ENCODE measurements around the gene ZNF816. TPM values are rescaled to one million over a fixed set of nuclear protein-coding genes. Genes with fewer than 3 reads are reported as not detected.

The ZNF816 gene
- total and polyA plus RNA-seq, 2 of the 8 experiments (the other 6 are each of a cell fraction or from before 2014, with no cell fraction given) = 2.7 to 13.2 TPM

GRCh38 chr19:52936151-52936953 is 26.3 kb downstream of the ZNF816 start:
- Histone ChIP-seq H3K23ac (ENCODE audit: insufficient read length) (no peak overlapping the region), H3K79me2 (ENCODE audit: control insufficient read depth in 1 of 2, insufficient read depth in 2 of 2, low read length in 2 of 2) (peaks cover 0 to 38% of the 10 kb centered on the region in 2 experiments; a peak in 2 of 4 replicates), H4K91ac (replicated peaks; ENCODE audit: insufficient read length, low read length) (no peak overlapping the region), H3K27ac (ENCODE audit: low read depth, low read length) (no peak overlapping the region), H3K27me3 (replicated peaks in 1 of 4; ENCODE audit: control insufficient read depth in 3 of 4, extremely low read depth in 1 of 4, insufficient read depth in 3 of 4, low read length in 3 of 4) (no peaks in the 10 kb centered on the region), H2BK120ac (replicated peaks; ENCODE audit: low read depth, low read length) (no peak overlapping the region), H4K8ac (ENCODE audit: extremely low read depth, insufficient read depth, low read length) (no peak overlapping the region), H3K9ac (replicated peaks in 1 of 4; ENCODE audit: extremely low read depth in 1 of 4, low read depth in 3 of 4, low read length in 3 of 4) (no peak overlapping the region), H3K36me3 (ENCODE audit: control insufficient read depth in 2 of 4, insufficient read depth in 4 of 4, low read length in 3 of 4) (peaks cover 0 to 7% (median 4%) of the 10 kb centered on the region in 4 experiments; a peak in 4 of 8 replicates), H2BK12ac (ENCODE audit: low read depth, low read length) (no peak overlapping the region), H3K4me1 (replicated peaks in 1 of 4; ENCODE audit: control insufficient read depth in 3 of 4, insufficient read depth in 4 of 4, low read length in 3 of 4) (no peaks in the 10 kb centered on the region), H3K23me2 (ENCODE audit: low read depth, low read length) (no peaks in the 10 kb centered on the region), H3K56ac (replicated peaks; ENCODE audit: insufficient read length, low read depth, low read length) (no peak overlapping the region), H2AFZ (ENCODE audit: low read length) (no peak overlapping the region), H4K5ac (ENCODE audit: insufficient read length, low read depth, low read length) (no peak overlapping the region), H4K20me1 (replicated peaks in 1 of 2; ENCODE audit: control insufficient read depth in 1 of 2, insufficient read depth in 2 of 2, low read length in 2 of 2) (peaks cover 0 to 8% of the 10 kb centered on the region in 2 experiments), H3K14ac (ENCODE audit: insufficient read length) (no peak overlapping the region), H3K18ac (ENCODE audit: extremely low read depth, low read length) (no peak overlapping the region), H3K79me1 (ENCODE audit: low read depth, low read length) (peaks cover 5% of the 10 kb centered on the region), H2AK5ac (ENCODE audit: low read depth, low read length) (no peak overlapping the region), H2BK20ac (ENCODE audit: low read length) (no peak overlapping the region), H2BK5ac (ENCODE audit: low read depth, low read length) (no peak overlapping the region), H3K4ac (replicated peaks; ENCODE audit: insufficient read length, low read depth, low read length) (no peak overlapping the region), H3K4me2 (ENCODE audit: insufficient read depth in 1 of 2, low read depth in 2 of 2, low read length in 2 of 2) (no peak overlapping the region), H2BK15ac (ENCODE audit: low read length) (no peak overlapping the region), H3K4me3 (ENCODE audit: extremely low read depth in 1 of 4, insufficient read depth in 2 of 4, low read depth in 3 of 4, low read length in 4 of 4) (no peak overlapping the region), H3K9me3 (ENCODE audit: insufficient read depth in 2 of 2, low read depth in 1 of 2, low read length in 1 of 2) (no peaks in the 10 kb centered on the region)
- CTCF ChIA-PET (ENCODE audit: partially characterized antibody) = no interaction called here
- FAIRE-seq = no peak
- POLR2A ChIA-PET (ENCODE audit: partially characterized antibody) = interaction anchor here (0.8 kb wide), 1 partner anchor 11 kb away, joined by 3 read pairs; no protein-coding TSS in a partner anchor
- no peak for DNase-seq (ENCODE audit: low read depth in 1 of 2, low spot score in 2 of 2)
- 86% methylated on average over 12 of the region's 12 CpGs; no CpG with 5 or more reads in 1 of the 2 experiments for WGBS, 2 experiments (ENCODE audit: extremely low coverage in 1 of 2, insufficient coverage in 1 of 2, insufficient read length in 1 of 2, insufficient replicate concordance in 2 of 2, low coverage in 1 of 2, low lambda C conversion rate in 2 of 2, missing lambda C conversion rate in 1 of 2)
- TF ChIP-seq NANOG (IDR thresholded peaks at IDR 0.05; ENCODE audit: insufficient read depth, low read depth, low read length, poor library complexity, severe bottlenecking) = no peak
- TF ChIP-seq KDM5A (IDR thresholded peaks at IDR 0.05; ENCODE audit: low read length) = no peak
- no peak for TF ChIP-seq CHD1 (IDR thresholded peaks at IDR 0.05; ENCODE audit: low read depth, low read length)
- no peak for TF ChIP-seq POLR2A (IDR thresholded peaks at IDR 0.05; ENCODE audit: control extremely low read depth in 1 of 2, low read depth in 2 of 2, low read length in 2 of 2)
- TF ChIP-seq ZNF274 (IDR thresholded peaks at IDR 0.05; ENCODE audit: borderline replicate concordance, extremely low read depth, low read length) = no peak

Data from H1 (cell line).